Spleen (tissue), 11 donors: Measurements from ENCODE around the gene FLCN. TPM values are rescaled to one million over a fixed set of nuclear protein-coding genes. Genes with fewer than 3 reads are reported as not detected.
A peak's percentile ranks its signal among the peaks of the same experiment; 100 is the strongest.

Experiments used
- DNase-seq: peaks from one replicate; pipeline ENCODE4 v3.0.0-alpha.2; 2020
- H3K27ac ChIP-seq, 8 donors: fragments of 200-600 bp; sonication (generic) in 7 of 8; 1 replicate in 4 of 8; 2 replicates in 4 of 8; pipeline versions ENCODE4 v1.5.0 to v1.8.0; 2016 to 2021; ENCODE audit warnings: inconsistent platforms in 4 of 8, mild to moderate bottlenecking in 4 of 8, moderate library complexity in 1 of 8
- H3K27me3 ChIP-seq, 7 donors: fragments of 200-600 bp; sonication (generic) in 6 of 7; replicated peaks in 1 of 7; 1 replicate in 4 of 7; 2 replicates in 3 of 7; pipeline versions ENCODE4 v1.5.0 to v1.8.0; 2016 to 2021; ENCODE audit warnings: inconsistent platforms in 3 of 7, mild to moderate bottlenecking in 1 of 7
- H3K36me3 ChIP-seq, 6 donors: fragments of 200-600 bp; sonication (generic) in 5 of 6; 1 replicate in 4 of 6; 2 replicates in 2 of 6; pipeline versions ENCODE4 v1.5.0 to v1.8.0; 2016 to 2021; ENCODE audit warnings: inconsistent platforms in 2 of 6
- H3K4me1 ChIP-seq, 6 donors: fragments of 200-600 bp; sonication (generic) in 5 of 6; 1 replicate in 3 of 6; 2 replicates in 3 of 6; pipeline versions ENCODE4 v1.5.0 to v1.8.0; 2016 to 2021; ENCODE audit warnings: inconsistent platforms in 3 of 6
- H3K4me3 ChIP-seq, 8 donors: fragments of 200-600 bp; sonication (generic) in 7 of 8; 1 replicate in 4 of 8; 2 replicates in 4 of 8; pipeline versions ENCODE4 v1.5.0 to v1.8.0; 2016 to 2021; ENCODE audit warnings: inconsistent platforms in 4 of 8, mild to moderate bottlenecking in 4 of 8, moderate library complexity in 2 of 8
- H3K9me3 ChIP-seq, 8 donors: fragments of 200-600 bp; sonication (generic) in 7 of 8; 1 replicate in 4 of 8; 2 replicates in 4 of 8; pipeline versions ENCODE4 v1.5.0 to v1.8.0; 2016 to 2021; ENCODE audit warnings: inconsistent platforms in 4 of 8
- CTCF ChIP-seq, 11 experiments: fragments of 200-600 bp in 7 of 11; fragments of 450-650 bp in 4 of 11; sonication (generic) in 4 of 11; IDR thresholded peaks in 8 of 11; conservative IDR thresholded peaks in 3 of 11; 1 replicate in 7 of 11; 2 replicates in 4 of 11; pipeline versions ENCODE4 v1.4.0 to v1.8.0; 2016 to 2021; ENCODE audit warnings: antibody characterized with exemption in 11 of 11, inconsistent platforms in 4 of 11, mild to moderate bottlenecking in 1 of 11
- POLR2A ChIP-seq, 3 donors: fragments of 450-650 bp; IDR thresholded peaks; one replicate each; pipeline ENCODE4 v1.5.1; 2017; ENCODE audit warnings: antibody characterized with exemption in 3 of 3, mild to moderate bottlenecking in 1 of 3
- POLR2AphosphoS5 ChIP-seq, 3 donors: sonication (generic); formaldehyde crosslinking; IDR thresholded peaks; one replicate each; pipeline ENCODE4 v1.5.1; 2017; ENCODE audit warnings: antibody characterized with exemption in 3 of 3
- WGBS, 5 donors: extraction: QIAGEN DNeasy Blood & Tissue Kit in 3 of 5; methylation state at CpG; one replicate each; pipeline versions ENCODE4 v1.1.5 to v1.1.7; 2013 to 2018; 5-methylcytosine and 5-hydroxymethylcytosine counted together
- intact Hi-C: fragments of 100-400 bp; cut with DNase I; formaldehyde crosslinking; loops from one replicate; pipeline ENCODE4 v1.15.0; 2023; ENCODE audit warnings: low total_unique reads
- polyA plus RNA-seq, 3 donors: library from polyadenylated mRNA; stranded (reverse); fragments of 200-250 nt; gene quantifications; one replicate each; pipeline ENCODE4 v1.2.1, GENCODE V29; 2013
- total RNA-seq, 7 donors: library from RNA; depleted of rRNA in 3 of 7; stranded (reverse); fragments of >200 nt in 3 of 7; fragmentation: NEBNext Ultra II Directional in 4 of 7; extraction: Animal tissue kit (Norgen Biotek cat#: 25700) in 4 of 7; gene quantifications; one replicate each; pipeline versions ENCODE4 v1.1.0 to v1.2.1, GENCODE V29; 2016 to 2021
- donor health status: healthy with polysubstance abuse.
- donor health status: DM: no; HTN: no; CAD: no; lungs with moderate emphysema.
- donor health status: DM: no; HTN: no; CAD: no.
- donor health status: Bipolar disorder and iron deficiency.
- donor health status: healthy.
- donor health status: DM: no; HTN: no; CAD: no.
- donor health status: DM: yes; HTN: yes; CAD: no.

The FLCN gene
- total and polyA plus RNA-seq, 10 donors: 9.1 to 91.6 (median 72.3) TPM

- no peak for TF ChIP-seq POLR2AphosphoS5 (IDR thresholded peaks at IDR 0.05)
- TF ChIP-seq CTCF (IDR thresholded peaks at IDR 0.05 in 8 of 11, conservative IDR thresholded peaks at IDR 0.05 in 3 of 11): no peak
- TF ChIP-seq POLR2A (IDR thresholded peaks at IDR 0.05): no peak
- no peak for DNase-seq
- Histone ChIP-seq H3K27ac (peak overlapping the region; percentile 91 to 100 (median 96)), H3K4me3 (peak overlapping the region; percentile 77 to 100 (median 97)), H3K9me3 (no peaks in the 10 kb centered on the region), H3K36me3 (peaks cover 0 to 19% (median 14%) of the 10 kb centered on the region in 6 donors), H3K27me3 (no peaks in the 10 kb centered on the region), H3K4me1 (peaks cover 19 to 64% (median 43%) of the 10 kb centered on the region in 6 donors)
- 1 to 2% (median 2%) methylated on average over 29 to 31 of the region's 31 CpGs for WGBS, 5 donors
- intact Hi-C loops: loop anchor here (10.0 kb wide), 1 partner anchor 62 kb away; no protein-coding TSS in a partner anchor
Measured at GRCh38 chr17:17236295-17237025, 508 bp downstream of the FLCN start.

- peaks cover 0 to 28% (median 23%) of the 10 kb centered on the region in 6 donors for H3K36me3 ChIP-seq
- no peaks in the 10 kb centered on the region for H3K27me3 ChIP-seq
- peak overlapping the region in 5 of 8 donors; percentile 93 to 98 (median 95) for H3K27ac ChIP-seq
- DNase-seq: peak; percentile 76
- intact Hi-C loops: loop anchor here (10.0 kb wide), 1 partner anchor 61 kb away; no protein-coding TSS in a partner anchor
- TF ChIP-seq CTCF (IDR thresholded peaks at IDR 0.05 in 8 of 11, conservative IDR thresholded peaks at IDR 0.05 in 3 of 11): no peak
- no peak for TF ChIP-seq POLR2A (IDR thresholded peaks at IDR 0.05)
- no peak for TF ChIP-seq POLR2AphosphoS5 (IDR thresholded peaks at IDR 0.05)
- peaks cover 19 to 73% (median 43%) of the 10 kb centered on the region in 6 donors for H3K4me1 ChIP-seq
- WGBS, 5 donors: 53 to 73% (median 63%) methylated on average over 19 of the region's 19 CpGs
- H3K4me3 ChIP-seq: peak overlapping the region; percentile 77 to 100 (median 97)
- no peaks in the 10 kb centered on the region for H3K9me3 ChIP-seq
Measured at GRCh38 chr17:17235212-17236174, 1.5 kb downstream of the FLCN start.

GRCh38 chr17:17232303-17232621 is 4.7 kb downstream of the FLCN start:
- Histone ChIP-seq H3K4me3 (no peak overlapping the region), H3K27ac (peak overlapping the region in 4 of 8 donors; percentile 5 to 53 (median 30)), H3K4me1 (peaks cover 19 to 85% (median 49%) of the 10 kb centered on the region in 6 donors), H3K9me3 (no peaks in the 10 kb centered on the region), H3K27me3 (no peaks in the 10 kb centered on the region), H3K36me3 (peaks cover 0 to 61% (median 56%) of the 10 kb centered on the region in 6 donors)
- peak; percentile 55 for DNase-seq
- intact Hi-C loops: loop anchor here (10.0 kb wide), 1 partner anchor 57 kb away; no protein-coding TSS in a partner anchor
- WGBS, 5 donors: 73 to 90% (median 78%) methylated on average over 11 of the region's 11 CpGs
- TF ChIP-seq POLR2AphosphoS5 (IDR thresholded peaks at IDR 0.05) (peak in 2 of 3 donors; percentile 38 to 48), POLR2A (IDR thresholded peaks at IDR 0.05) (no peak)

- H3K36me3 ChIP-seq: peaks cover 0 to 66% (median 61%) of the 10 kb centered on the region in 6 donors
Measured at GRCh38 chr17:17231621-17232302, 5.2 kb downstream of the FLCN start.

More at GRCh38 chr17:17231621-17232302, 5.2 kb downstream of the FLCN start:
- no peak overlapping the region for H3K4me3 ChIP-seq
- H3K27ac ChIP-seq: peak overlapping the region in 4 of 8 donors; percentile 5 to 53 (median 34)
- no peaks in the 10 kb centered on the region for H3K27me3 ChIP-seq
- H3K9me3 ChIP-seq: no peaks in the 10 kb centered on the region
- WGBS, 5 donors: 75 to 86% (median 81%) methylated on average over 15 to 16 of the region's 16 CpGs
- peaks cover 19 to 85% (median 49%) of the 10 kb centered on the region in 6 donors for H3K4me1 ChIP-seq
- TF ChIP-seq POLR2AphosphoS5 (IDR thresholded peaks at IDR 0.05) (peak in 1 of 3 donors; percentile 6), POLR2A (IDR thresholded peaks at IDR 0.05) (no peak)
- DNase-seq: peak; percentile 75
- intact Hi-C loops: loop anchor here (10.0 kb wide), 1 partner anchor 57 kb away; no protein-coding TSS in a partner anchor
